Adrenal gland (tissue), 5 donors: ENCODE data around the gene SERP2.

Source experiments
- POLR2A ChIP-seq, 2 donors: fragments of 450-650 bp; IDR thresholded peaks; one replicate each; pipeline ENCODE4 v1.6.1; 2017; ENCODE audit warnings: antibody characterized with exemption in 2 of 2, mild to moderate bottlenecking in 2 of 2, moderate library complexity in 1 of 2
- TF ChIP-seq, protein P1 (sequence below), 6 experiments: fragments of 450-650 bp in 4 of 6; fragments of 200-600 bp in 2 of 6; sonication (generic) in 1 of 6; IDR thresholded peaks; 1 replicate in 5 of 6; 2 replicates in 1 of 6; pipeline versions ENCODE4 v1.5.1 to v1.8.0; 2016 to 2021; ENCODE audit warnings: antibody characterized with exemption in 6 of 6, mild to moderate bottlenecking in 2 of 6, moderate library complexity in 1 of 6
- donor health status: DM: no; HTN: no; CAD: no.

GRCh38 chr13:44420376-44421220, 47.0 kb downstream of the SERP2 start:
- TF ChIP-seq, protein P1, sequence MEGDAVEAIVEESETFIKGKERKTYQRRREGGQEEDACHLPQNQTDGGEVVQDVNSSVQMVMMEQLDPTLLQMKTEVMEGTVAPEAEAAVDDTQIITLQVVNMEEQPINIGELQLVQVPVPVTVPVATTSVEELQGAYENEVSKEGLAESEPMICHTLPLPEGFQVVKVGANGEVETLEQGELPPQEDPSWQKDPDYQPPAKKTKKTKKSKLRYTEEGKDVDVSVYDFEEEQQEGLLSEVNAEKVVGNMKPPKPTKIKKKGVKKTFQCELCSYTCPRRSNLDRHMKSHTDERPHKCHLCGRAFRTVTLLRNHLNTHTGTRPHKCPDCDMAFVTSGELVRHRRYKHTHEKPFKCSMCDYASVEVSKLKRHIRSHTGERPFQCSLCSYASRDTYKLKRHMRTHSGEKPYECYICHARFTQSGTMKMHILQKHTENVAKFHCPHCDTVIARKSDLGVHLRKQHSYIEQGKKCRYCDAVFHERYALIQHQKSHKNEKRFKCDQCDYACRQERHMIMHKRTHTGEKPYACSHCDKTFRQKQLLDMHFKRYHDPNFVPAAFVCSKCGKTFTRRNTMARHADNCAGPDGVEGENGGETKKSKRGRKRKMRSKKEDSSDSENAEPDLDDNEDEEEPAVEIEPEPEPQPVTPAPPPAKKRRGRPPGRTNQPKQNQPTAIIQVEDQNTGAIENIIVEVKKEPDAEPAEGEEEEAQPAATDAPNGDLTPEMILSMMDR (IDR thresholded peaks at IDR 0.05) = no peak
- TF ChIP-seq POLR2A (IDR thresholded peaks at IDR 0.05) = no peak
